AG09309 (cell line): ENCODE measurements around the gene GTF3A.
"Not testable (repeated sequence)": the region's sequence is repeated elsewhere in the genome, so short reads cannot be mapped to it uniquely, and the experiment has no call there.

ENCODE experiments used
- DNase-seq: peaks from one replicate; pipeline ENCODE4 v3.0.0-alpha.2; 2010; ENCODE audit warnings: low read depth
- H3K4me3 ChIP-seq: 2 replicates; pipeline ENCODE4 v1.5.1; 2011; ENCODE audit warnings: mild to moderate bottlenecking, low read depth, low read length, moderate library complexity; ENCODE audit not compliant: control insufficient read depth
- TF ChIP-seq, protein P1 (sequence below): IDR thresholded peaks from 2 replicates; pipeline ENCODE4 v1.5.1; 2011; ENCODE audit warnings: mild to moderate bottlenecking, low read depth, low read length, inconsistent platforms; ENCODE audit not compliant: insufficient read depth, control insufficient read depth; ENCODE audit errors: missing control alignments

GTF3A gene

DNA sequence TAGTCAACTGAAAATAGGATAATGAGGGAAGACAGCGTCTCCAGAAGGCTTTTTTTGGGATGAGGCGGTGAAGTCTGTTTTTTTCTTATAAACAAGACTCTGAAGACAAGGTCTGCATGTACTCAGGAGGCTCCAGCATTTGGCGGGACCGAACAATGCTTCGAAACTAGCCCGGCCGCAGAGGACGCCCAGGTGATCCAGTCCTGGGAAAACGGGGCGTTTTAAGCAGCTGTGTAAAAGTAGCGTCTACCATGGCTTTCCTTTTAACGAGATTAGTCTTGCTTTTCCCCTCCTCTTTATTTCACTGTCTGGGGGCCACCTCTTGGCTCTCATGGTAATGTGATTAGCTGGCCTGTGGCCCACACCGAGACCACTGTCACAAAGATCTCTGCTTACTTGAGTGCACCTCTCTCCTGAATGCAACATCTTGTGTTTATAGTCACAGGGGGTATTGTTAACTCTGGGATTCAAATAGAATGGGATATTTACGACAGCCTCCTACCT lies 29.4 kb upstream of the GTF3A start:
- H3K4me3 ChIP-seq, result no peak overlapping the region
- TF ChIP-seq, protein P1, sequence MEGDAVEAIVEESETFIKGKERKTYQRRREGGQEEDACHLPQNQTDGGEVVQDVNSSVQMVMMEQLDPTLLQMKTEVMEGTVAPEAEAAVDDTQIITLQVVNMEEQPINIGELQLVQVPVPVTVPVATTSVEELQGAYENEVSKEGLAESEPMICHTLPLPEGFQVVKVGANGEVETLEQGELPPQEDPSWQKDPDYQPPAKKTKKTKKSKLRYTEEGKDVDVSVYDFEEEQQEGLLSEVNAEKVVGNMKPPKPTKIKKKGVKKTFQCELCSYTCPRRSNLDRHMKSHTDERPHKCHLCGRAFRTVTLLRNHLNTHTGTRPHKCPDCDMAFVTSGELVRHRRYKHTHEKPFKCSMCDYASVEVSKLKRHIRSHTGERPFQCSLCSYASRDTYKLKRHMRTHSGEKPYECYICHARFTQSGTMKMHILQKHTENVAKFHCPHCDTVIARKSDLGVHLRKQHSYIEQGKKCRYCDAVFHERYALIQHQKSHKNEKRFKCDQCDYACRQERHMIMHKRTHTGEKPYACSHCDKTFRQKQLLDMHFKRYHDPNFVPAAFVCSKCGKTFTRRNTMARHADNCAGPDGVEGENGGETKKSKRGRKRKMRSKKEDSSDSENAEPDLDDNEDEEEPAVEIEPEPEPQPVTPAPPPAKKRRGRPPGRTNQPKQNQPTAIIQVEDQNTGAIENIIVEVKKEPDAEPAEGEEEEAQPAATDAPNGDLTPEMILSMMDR, result no peak
- DNase-seq, result no peak

DNA sequence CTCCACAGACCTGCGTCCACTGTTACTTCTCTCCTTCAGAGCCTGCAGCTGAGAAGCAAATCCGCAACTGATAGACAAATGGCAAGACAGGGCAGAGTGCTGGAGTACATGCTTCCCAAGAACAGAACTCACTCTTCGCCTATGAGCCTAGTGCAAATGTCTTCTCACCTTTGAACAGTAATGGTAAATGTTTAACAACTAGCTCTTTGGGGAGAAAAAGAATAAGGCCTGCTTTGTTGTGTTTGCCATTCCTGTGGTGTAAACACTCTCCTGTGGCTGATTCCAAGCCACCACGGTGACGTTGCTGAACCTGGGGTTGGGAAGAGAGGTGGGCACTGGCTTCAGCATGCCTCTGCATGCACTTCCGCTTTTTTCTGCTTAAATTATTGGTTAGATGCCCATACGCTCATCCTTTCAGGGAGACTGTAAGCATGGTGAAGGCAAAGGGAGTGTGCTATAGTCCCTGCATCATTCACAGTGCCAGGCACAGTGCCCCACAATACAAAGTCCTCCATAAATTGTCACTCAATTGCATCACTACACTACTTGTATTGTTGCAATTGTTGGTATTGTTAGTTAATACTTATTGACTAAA lies 28.1 kb upstream of the GTF3A start:
- TF ChIP-seq, protein P1, result no peak
- H3K4me3 ChIP-seq, result no peak overlapping the region
- DNase-seq, result no peak

DNA sequence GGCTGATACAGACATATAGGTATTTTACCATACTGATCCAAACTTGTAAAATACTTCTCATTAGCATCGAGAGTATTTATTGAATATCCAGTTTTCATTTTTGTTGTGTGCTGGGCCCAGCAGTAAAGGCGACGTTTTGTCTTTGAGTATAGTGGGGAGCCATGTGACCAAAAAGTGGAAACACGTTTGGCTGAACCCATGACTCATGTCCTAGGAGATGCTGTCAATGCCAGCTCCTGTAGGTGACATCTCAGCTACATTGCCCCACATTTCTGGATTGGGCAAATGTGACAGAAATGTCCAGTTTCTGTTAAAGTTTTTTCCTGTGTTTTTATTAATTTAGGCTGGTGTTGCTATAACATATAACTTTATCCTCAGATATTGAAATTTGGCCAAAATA lies 26.1 kb upstream of the GTF3A start:
- DNase-seq, result no peak
- TF ChIP-seq, protein P1, result no peak

DNA sequence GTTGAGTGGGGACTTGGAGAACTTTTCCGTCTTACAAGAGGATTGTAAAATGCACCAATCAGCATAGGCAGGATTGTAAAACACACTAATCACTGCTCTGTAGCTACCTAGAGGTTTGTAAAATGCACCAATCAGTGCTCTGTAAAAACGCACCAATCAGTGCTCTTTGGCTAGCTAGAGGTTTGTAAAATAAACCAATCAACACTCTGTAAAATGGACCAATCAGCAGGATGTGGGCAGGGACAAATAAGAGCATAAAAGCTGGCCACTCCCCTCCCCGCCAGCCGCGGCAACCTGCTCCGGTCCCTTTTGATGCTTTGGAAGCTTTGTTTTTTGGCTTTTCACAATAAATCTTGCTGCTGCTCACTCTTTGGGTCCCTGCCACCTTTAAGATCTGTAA lies 24.0 kb upstream of the GTF3A start:
- not testable (repeated sequence) for H3K4me3 ChIP-seq, DNase-seq

More for the DNA sequence above, 26.1 kb upstream of the GTF3A start:
- no peak overlapping the region for H3K4me3 ChIP-seq

DNA sequence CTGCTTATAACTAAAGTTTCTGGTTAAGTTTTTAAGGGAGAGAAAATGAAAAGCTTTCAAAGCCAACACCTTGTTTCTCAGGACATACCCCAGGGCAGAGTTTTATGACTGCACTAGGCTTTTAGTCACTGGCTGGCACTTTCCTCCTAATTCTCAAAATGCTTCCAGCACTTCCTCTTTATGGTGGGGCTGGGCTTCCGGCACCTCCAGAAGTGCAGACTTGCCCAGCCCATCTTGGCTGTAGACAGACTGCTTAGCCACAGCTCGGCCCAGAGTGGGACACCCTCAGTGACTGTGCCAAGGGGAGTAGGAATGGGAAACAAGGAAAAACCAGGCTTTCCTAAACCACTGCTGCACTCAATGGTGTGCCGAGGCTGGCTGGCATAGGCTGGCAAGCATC lies 23.2 kb upstream of the GTF3A start:
- no peak for DNase-seq
- no peak overlapping the region for H3K4me3 ChIP-seq
- TF ChIP-seq, protein P1, result no peak

DNA sequence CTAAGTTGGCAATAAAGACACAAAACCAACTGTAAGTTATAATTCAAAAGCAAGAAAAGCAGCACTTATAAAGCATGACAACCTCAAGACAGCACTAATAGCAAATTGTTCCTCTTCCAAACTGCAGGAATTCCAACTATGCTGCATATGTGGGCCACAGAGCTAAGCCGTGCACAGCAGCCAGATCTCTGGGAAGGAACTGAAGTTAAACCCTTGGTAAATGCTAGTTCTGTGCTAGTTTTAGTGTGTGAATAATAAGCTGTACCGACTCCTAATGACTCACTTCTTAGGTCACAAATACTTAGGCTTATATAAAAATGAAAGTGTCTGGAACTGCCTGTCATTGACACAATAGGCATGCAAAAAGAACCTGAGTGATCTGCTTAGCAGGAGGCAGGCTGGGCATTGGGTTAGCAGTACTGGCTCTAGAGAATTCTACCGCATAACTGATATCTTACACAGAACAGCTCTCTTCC lies 21.2 kb upstream of the GTF3A start:
- TF ChIP-seq, protein P1, result no peak
- peak; percentile 65 for DNase-seq
- no peak overlapping the region for H3K4me3 ChIP-seq

DNA sequence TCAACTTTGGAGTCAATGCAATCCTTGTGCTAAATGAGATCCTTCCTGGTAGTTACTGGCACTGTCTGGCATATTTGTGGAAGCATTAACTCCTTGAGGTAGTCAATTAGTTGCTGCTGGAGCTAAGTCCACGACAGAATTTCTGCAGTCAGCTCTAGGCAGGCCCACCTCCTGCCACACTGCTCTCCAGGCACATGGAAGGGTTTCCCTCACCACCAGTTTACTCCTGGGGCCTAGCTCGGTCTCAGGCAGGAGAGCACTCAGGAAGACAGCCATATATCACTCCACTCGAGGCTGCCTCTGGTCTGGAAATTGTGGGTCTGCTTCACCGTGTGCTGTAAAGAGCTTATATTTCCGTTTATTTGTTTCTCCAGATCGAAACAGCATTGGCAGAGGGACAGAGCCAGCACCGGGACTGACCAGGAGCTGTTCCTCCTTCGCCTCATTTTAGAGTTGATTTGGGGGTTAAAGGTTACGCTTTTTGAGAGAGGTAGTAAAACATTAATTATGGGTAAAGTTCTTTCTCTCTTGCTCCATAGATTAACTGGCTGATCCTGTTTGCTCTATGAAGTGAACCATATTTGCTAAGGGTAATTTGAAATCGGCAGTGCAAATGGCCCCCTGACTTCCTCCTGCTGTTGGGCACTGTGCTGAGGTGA lies 20.6 kb upstream of the GTF3A start:
- TF ChIP-seq, protein P1, result no peak
- DNase-seq, result no peak
- H3K4me3 ChIP-seq, result no peak overlapping the region
